Prostate gland (tissue), 2 donors: ENCODE results near the gene HNF1A. TPM values are rescaled to one million over a fixed set of nuclear protein-coding genes. Genes with fewer than 3 reads are reported as not detected.

Experiments used
- DNase-seq: peaks from one replicate; pipeline ENCODE4 v3.0.0-alpha.2; 2019; ENCODE audit warnings: low spot score
- H3K27ac ChIP-seq, 2 donors: fragments of 200-600 bp; sonication (generic); 2 replicates each; pipeline ENCODE4 v1.5.1; 2017 to 2019
- H3K27me3 ChIP-seq: fragments of 200-600 bp; sonication (generic); replicated peaks from 2 replicates; pipeline ENCODE4 v1.5.1; 2019; ENCODE audit not compliant: insufficient read depth
- H3K36me3 ChIP-seq, 2 donors: fragments of 200-600 bp; sonication (generic); 1 replicate in 1 of 2; 2 replicates in 1 of 2; pipeline versions ENCODE4 v1.5.1 to v1.8.1; 2017 to 2019
- H3K4me1 ChIP-seq: fragments of 200-600 bp; sonication (generic); replicated peaks from 2 replicates; pipeline ENCODE4 v1.5.1; 2019
- H3K4me3 ChIP-seq, 2 donors: fragments of 200-600 bp; sonication (generic); 2 replicates each; pipeline ENCODE4 v1.5.1; 2017 to 2019
- H3K9me3 ChIP-seq: fragments of 200-600 bp; sonication (generic); 2 replicates; pipeline ENCODE4 v1.5.1; 2017
- POLR2A ChIP-seq: fragments of 450-650 bp; IDR thresholded peaks from one replicate; pipeline ENCODE4 v1.6.1; 2016; ENCODE audit warnings: antibody characterized with exemption, mild to moderate bottlenecking
- POLR2AphosphoS5 ChIP-seq: sonication (generic); formaldehyde crosslinking; IDR thresholded peaks from one replicate; pipeline ENCODE4 v1.6.1; 2017; ENCODE audit warnings: antibody characterized with exemption
- WGBS: methylation state at CpG from one replicate; pipeline ENCODE4 v1.1.5; 2018; 5-methylcytosine and 5-hydroxymethylcytosine counted together
- intact Hi-C: fragments of 100-400 bp; cut with DNase I; formaldehyde crosslinking; loops from one replicate; pipeline ENCODE4 v1.14.2; 2022
- total RNA-seq, 2 donors: library from RNA; depleted of rRNA; stranded (reverse); fragments of >200 nt; gene quantifications; one replicate each; pipeline ENCODE4 v1.1.0, GENCODE V29; 2016
- TF ChIP-seq, protein P1 (sequence below), 4 experiments: fragments of 200-600 bp in 2 of 4; fragments of 450-650 bp in 2 of 4; sonication (generic) in 2 of 4; IDR thresholded peaks; 1 replicate in 3 of 4; 2 replicates in 1 of 4; pipeline ENCODE4 v1.5.1; 2016 to 2019; ENCODE audit warnings: antibody characterized with exemption in 4 of 4, mild to moderate bottlenecking in 2 of 4, moderate library complexity in 2 of 4

Gene HNF1A
- total RNA-seq, 2 donors from 2014 or later: 1.1 to 1.3 TPM

DNA sequence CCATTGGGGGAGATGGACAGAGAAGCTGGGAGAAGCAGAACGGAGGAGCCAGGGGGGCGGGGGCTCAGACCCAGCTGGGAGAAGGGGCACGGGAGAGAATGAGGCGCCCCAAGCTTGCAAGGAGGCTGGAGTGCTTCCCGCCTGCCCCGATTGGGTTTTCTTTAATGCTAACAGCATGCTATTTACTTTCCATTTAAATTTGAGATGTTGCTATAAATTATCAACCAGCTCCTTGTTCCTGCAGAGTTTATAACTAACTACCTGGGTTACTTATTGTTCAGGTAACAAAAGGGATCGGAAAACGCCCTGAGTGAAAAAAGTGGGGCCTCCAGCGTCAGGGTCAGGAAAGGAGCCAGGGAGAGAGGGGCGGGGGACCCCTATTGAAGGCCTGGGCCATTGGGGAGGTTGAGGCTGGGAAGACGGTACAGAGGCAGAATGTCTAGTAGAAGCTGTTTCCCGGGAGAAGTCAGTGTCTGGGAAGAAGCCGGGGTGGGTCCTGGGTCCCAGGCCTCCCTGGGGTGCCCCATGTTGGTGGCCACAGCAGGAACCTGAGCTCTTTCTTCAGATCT lies 2.5 kb downstream of the HNF1A start:
- TF ChIP-seq POLR2AphosphoS5 (no peak), POLR2A (no peak)
- TF ChIP-seq, protein P1, sequence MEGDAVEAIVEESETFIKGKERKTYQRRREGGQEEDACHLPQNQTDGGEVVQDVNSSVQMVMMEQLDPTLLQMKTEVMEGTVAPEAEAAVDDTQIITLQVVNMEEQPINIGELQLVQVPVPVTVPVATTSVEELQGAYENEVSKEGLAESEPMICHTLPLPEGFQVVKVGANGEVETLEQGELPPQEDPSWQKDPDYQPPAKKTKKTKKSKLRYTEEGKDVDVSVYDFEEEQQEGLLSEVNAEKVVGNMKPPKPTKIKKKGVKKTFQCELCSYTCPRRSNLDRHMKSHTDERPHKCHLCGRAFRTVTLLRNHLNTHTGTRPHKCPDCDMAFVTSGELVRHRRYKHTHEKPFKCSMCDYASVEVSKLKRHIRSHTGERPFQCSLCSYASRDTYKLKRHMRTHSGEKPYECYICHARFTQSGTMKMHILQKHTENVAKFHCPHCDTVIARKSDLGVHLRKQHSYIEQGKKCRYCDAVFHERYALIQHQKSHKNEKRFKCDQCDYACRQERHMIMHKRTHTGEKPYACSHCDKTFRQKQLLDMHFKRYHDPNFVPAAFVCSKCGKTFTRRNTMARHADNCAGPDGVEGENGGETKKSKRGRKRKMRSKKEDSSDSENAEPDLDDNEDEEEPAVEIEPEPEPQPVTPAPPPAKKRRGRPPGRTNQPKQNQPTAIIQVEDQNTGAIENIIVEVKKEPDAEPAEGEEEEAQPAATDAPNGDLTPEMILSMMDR (IDR thresholded peaks at IDR 0.05): no peak
- no peak overlapping the region for H3K4me3 ChIP-seq
- WGBS: 38% methylated on average over 13 of the region's 13 CpGs
- no peak overlapping the region for H3K27ac ChIP-seq
- H3K4me1 ChIP-seq: no peaks in the 10 kb centered on the region
- no peaks in the 10 kb centered on the region for H3K36me3 ChIP-seq
- no peaks in the 10 kb centered on the region for H3K27me3 ChIP-seq
- no peak for DNase-seq
- H3K9me3 ChIP-seq: no peaks in the 10 kb centered on the region
- intact Hi-C loops: no loop called here

DNA sequence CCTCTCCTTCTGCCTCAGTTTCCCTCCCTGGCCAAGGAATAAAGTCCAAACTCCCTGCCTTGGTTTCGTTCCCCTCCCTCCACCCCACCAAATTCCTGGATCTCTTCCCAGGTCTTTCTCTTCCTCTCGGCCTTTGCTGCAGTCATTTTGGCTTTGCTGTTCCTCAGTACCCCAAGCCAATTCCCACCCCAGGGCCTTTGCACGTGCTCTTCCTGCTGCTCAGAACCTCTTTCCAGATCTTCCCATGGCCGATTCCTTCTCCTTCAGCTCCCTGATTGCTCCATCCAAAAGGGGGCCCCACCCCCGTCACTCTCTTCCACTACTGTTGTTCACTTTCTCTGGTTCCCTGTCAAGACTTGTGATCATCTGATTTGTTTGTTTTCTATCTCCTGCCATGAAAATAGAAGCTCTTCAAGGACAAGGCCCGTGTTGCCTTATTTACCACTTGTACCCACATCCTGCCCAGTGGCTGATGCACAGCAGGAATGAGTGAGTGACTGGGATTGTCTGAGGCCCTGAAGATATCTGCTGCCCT lies 3.1 kb downstream of the HNF1A start:
- H3K27ac ChIP-seq: no peak overlapping the region
- DNase-seq: no peak
- 65% methylated on average over 6 of the region's 6 CpGs for WGBS
- TF ChIP-seq POLR2A (no peak), POLR2AphosphoS5 (no peak)
- TF ChIP-seq, protein P1 (IDR thresholded peaks at IDR 0.05): no peak
- intact Hi-C loops: no loop called here
- no peak overlapping the region for H3K4me3 ChIP-seq
- H3K36me3 ChIP-seq: no peaks in the 10 kb centered on the region
- H3K4me1 ChIP-seq: no peaks in the 10 kb centered on the region
- H3K27me3 ChIP-seq: no peaks in the 10 kb centered on the region
- no peaks in the 10 kb centered on the region for H3K9me3 ChIP-seq

DNA sequence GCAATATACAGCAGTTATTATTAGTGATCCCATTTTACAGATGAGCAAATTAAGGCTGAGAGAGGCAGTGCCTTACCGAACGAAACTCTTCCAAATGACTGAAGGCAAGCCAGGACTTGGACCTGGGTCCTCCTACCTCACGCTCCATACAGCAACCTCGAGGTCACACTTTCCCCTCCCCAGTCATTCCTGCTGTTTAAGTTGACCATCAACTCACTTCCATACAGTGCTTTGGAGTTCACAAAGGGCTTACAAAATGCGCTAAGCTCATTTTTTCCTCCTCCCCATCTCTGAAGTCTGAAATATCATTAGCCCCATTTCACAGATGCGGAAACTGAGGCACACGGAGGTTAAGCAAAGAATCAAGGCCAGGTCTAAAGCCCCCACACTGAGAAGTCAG lies 4.3 kb downstream of the HNF1A start:
- no peak for DNase-seq
- intact Hi-C loops: no loop called here
- TF ChIP-seq POLR2AphosphoS5: no peak
- no peak for TF ChIP-seq POLR2A
- TF ChIP-seq, protein P1 (IDR thresholded peaks at IDR 0.05): no peak
- H3K27ac ChIP-seq: no peak overlapping the region
- H3K9me3 ChIP-seq: no peaks in the 10 kb centered on the region
- H3K27me3 ChIP-seq: no peaks in the 10 kb centered on the region
- H3K4me1 ChIP-seq: no peaks in the 10 kb centered on the region
- H3K36me3 ChIP-seq: no peaks in the 10 kb centered on the region
- WGBS: 77% methylated on average over 7 of the region's 7 CpGs
- H3K4me3 ChIP-seq: no peak overlapping the region

DNA sequence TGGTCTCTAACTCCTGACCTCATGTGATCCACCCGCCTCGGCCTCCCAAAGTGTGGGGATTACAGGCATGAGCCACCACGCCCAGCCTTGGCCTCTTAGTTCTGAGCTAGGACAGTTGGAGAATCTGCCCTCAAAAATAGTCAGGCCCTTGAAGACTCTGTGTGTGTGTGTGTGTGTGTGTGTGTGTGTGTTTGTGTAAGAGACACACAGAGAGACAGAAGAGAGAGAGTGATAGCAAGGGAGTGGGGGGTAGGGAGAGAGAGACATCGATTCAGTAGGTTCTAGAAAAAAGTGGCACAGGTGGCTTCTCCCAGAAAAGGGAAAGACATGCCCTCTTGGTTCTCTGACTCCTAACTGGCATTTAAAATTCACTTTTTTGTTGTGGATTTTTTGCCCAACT lies 5.4 kb downstream of the HNF1A start:
- H3K27me3 ChIP-seq: no peaks in the 10 kb centered on the region
- no peak for DNase-seq
- no peaks in the 10 kb centered on the region for H3K9me3 ChIP-seq
- H3K4me1 ChIP-seq: no peaks in the 10 kb centered on the region
- no peaks in the 10 kb centered on the region for H3K36me3 ChIP-seq
- TF ChIP-seq POLR2A (no peak), POLR2AphosphoS5 (no peak)
- TF ChIP-seq, protein P1 (IDR thresholded peaks at IDR 0.05): no peak
- H3K27ac ChIP-seq: no peak overlapping the region
- intact Hi-C loops: no loop called here
- 78% methylated on average over 4 of the region's 4 CpGs for WGBS
- H3K4me3 ChIP-seq: no peak overlapping the region

DNA sequence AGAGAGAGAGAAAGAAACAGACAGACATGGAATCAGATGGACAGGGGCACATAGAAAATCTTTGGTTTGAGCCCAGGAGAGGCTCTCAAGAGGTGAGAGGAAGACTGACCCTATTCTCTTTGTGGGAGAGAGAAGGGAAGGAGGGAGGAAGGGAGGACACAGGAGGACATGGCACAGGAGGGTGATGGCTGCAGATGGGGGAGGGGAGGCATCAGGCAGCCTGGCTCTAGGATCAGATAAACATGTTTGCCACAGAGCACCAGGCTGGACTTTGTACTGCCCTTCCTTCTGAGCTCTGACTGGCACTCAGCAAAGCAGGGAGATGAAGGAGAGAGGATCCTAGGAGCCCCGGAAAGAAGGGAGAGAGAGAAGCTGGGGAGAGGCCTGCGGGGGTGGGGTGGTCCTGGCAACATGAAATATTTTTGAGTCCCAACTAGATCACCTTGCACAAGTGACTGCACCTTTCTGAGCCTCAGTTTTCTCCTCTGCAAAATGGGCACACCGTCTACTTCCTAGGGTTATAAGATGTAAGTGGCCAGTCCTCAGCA lies 6.1 kb downstream of the HNF1A start:
- 85% methylated on average over 3 of the region's 3 CpGs for WGBS
- H3K27ac ChIP-seq: no peak overlapping the region
- intact Hi-C loops: no loop called here
- no peaks in the 10 kb centered on the region for H3K9me3 ChIP-seq
- no peaks in the 10 kb centered on the region for H3K4me1 ChIP-seq
- TF ChIP-seq POLR2A (no peak), POLR2AphosphoS5 (no peak)
- TF ChIP-seq, protein P1 (IDR thresholded peaks at IDR 0.05): no peak
- H3K36me3 ChIP-seq: no peaks in the 10 kb centered on the region
- H3K27me3 ChIP-seq: no peaks in the 10 kb centered on the region
- H3K4me3 ChIP-seq: no peak overlapping the region
- DNase-seq: no peak
